ENCODE data around the gene ATG101. TPM values are rescaled to one million over a fixed set of nuclear protein-coding genes. Genes with fewer than 3 reads are reported as not detected.
A peak's percentile ranks its signal among the peaks of the same experiment; 100 is the strongest.

ATG101 gene
- total RNA-seq, 2 donors from 2014 or later, result 43.0 to 46.6 TPM

DNA sequence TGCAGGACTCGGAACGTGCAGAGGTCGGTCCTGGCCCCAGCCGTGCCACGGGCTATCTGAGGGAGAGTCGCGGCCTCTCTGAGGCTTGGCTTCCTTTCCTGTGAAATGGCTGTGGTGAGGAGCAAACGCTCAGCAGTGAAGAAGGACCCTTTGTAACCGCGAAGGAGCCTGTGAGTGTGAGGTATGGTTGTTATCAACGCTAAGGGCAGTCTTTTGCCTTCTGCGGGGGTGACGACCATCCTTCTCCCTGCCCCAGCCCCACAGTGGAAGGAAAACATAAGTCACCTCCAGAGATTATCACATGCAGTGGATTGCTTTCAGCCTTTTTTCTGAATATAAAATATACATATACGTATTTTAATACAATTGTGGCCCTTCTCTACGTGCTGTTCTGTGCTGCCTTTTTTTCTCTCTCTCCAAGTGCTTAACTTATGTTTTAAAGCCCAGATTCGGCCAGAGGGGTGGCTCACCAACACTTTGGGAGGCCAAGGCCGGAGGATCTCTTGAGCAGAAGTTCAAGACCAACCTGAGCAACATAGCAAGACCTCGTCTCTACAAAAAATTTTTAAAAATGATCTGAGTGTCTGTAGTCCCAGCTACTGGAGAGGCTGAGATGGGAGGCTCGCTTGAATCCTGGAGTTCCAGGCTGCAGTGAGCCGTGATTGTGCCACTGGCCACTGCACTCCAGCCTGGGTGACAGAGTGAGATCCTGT, 45.6 kb upstream of the ATG101 start:
- H3K27me3 ChIP-seq (replicated peaks; ENCODE audit: insufficient read depth), result no peaks in the 10 kb centered on the region
- TF ChIP-seq CTCF (IDR thresholded peaks at IDR 0.05), result peak; percentile 21

GRCh38 chr12:52024845-52025230, 44.9 kb upstream of the ATG101 start:
- H3K36me3 ChIP-seq, result no peaks in the 10 kb centered on the region
- H3K27me3 ChIP-seq (replicated peaks; ENCODE audit: insufficient read depth), result no peaks in the 10 kb centered on the region
- no peak for TF ChIP-seq CTCF (IDR thresholded peaks at IDR 0.05)
- H3K9me3 ChIP-seq, result no peaks in the 10 kb centered on the region
- peaks cover 16 to 23% of the 10 kb centered on the region in 2 donors for H3K4me1 ChIP-seq (ENCODE audit: control insufficient read depth in 1 of 2, low read depth in 2 of 2)
- H3K27ac ChIP-seq, result peak overlapping the region; percentile 83 to 88
- peak overlapping the region; percentile 73 for H3K4me3 ChIP-seq
- no peak for DNase-seq (ENCODE audit: low spot score)
- no peak for ATAC-seq (ENCODE audit: insufficient number of reproducible peaks, low FRiP score, low read depth)

More for the DNA sequence above, 45.6 kb upstream of the ATG101 start:
- Histone ChIP-seq H3K27ac (no peak overlapping the region), H3K9me3 (no peaks in the 10 kb centered on the region), H3K4me1 (ENCODE audit: control insufficient read depth in 1 of 2, low read depth in 2 of 2) (peaks cover 16 to 23% of the 10 kb centered on the region in 2 donors), H3K4me3 (peak overlapping the region; percentile 73), H3K36me3 (no peaks in the 10 kb centered on the region)
- DNase-seq (ENCODE audit: low spot score) (no peak), ATAC-seq (ENCODE audit: insufficient number of reproducible peaks, low FRiP score, low read depth) (no peak)

GRCh38 chr12:52026263-52026662, 43.5 kb upstream of the ATG101 start:
- TF ChIP-seq CTCF (IDR thresholded peaks at IDR 0.05), result no peak
- Histone ChIP-seq H3K36me3 (no peaks in the 10 kb centered on the region), H3K4me1 (ENCODE audit: control insufficient read depth in 1 of 2, low read depth in 2 of 2) (peaks cover 16 to 23% of the 10 kb centered on the region in 2 donors), H3K27me3 (replicated peaks; ENCODE audit: insufficient read depth) (no peaks in the 10 kb centered on the region), H3K27ac (peak overlapping the region in 1 of 2 donors; percentile 9), H3K9me3 (no peaks in the 10 kb centered on the region), H3K4me3 (peak overlapping the region; percentile 73)
- DNase-seq (ENCODE audit: low spot score) (no peak), ATAC-seq (ENCODE audit: insufficient number of reproducible peaks, low FRiP score, low read depth) (no peak)

DNA sequence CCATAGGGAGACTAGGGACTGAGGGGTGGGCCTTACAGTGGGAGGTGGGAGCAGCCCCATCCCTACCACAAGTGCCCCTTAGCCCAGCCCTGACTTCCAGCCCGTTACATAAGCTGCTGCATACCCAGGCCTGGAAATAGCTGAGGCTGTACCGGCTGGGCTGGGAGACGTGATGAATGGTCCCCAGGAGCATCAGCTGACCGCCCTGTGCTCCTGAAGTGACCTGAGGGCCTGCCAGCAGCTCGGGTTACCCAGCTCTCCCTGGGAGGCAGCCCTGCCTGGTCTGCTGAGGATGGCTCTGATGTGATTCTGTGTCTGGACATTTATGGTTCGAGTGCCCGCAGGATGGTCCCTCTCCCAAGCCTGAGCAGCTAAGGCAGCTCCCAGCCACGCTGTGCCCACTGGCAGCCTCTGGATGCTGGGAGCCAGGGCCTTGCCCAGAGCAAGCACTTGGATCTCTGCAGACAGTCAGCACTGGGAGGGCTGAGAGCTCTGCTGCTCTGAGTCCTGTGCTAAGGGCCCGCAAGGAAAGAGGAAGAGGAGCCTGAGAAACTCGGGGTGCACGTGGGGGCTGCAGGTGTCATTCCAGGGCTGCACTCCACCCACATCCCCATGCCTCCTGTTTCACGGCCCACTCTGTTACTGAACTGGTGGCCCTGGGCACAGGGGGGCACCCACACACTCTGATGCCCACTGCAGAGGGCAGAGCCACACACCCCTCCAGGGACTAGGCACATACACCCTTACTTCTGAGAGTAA, 42.5 kb upstream of the ATG101 start:
- Histone ChIP-seq H3K4me1 (ENCODE audit: control insufficient read depth in 1 of 2, low read depth in 2 of 2) (peaks cover 16 to 27% of the 10 kb centered on the region in 2 donors), H3K9me3 (no peaks in the 10 kb centered on the region), H3K4me3 (no peak overlapping the region), H3K27ac (no peak overlapping the region), H3K36me3 (no peaks in the 10 kb centered on the region), H3K27me3 (replicated peaks; ENCODE audit: insufficient read depth) (no peaks in the 10 kb centered on the region)
- ATAC-seq (ENCODE audit: insufficient number of reproducible peaks, low FRiP score, low read depth), result no peak
- no peak for DNase-seq (ENCODE audit: low spot score)
- TF ChIP-seq CTCF (IDR thresholded peaks at IDR 0.05), result no peak

- Histone ChIP-seq H3K36me3 (no peaks in the 10 kb centered on the region), H3K27ac (no peak overlapping the region), H3K4me3 (no peak overlapping the region), H3K4me1 (ENCODE audit: control insufficient read depth in 1 of 2, low read depth in 2 of 2) (peaks cover 15 to 28% of the 10 kb centered on the region in 2 donors), H3K9me3 (no peaks in the 10 kb centered on the region), H3K27me3 (replicated peaks; ENCODE audit: insufficient read depth) (no peaks in the 10 kb centered on the region)
- ATAC-seq (ENCODE audit: insufficient number of reproducible peaks, low FRiP score, low read depth) (no peak), DNase-seq (ENCODE audit: low spot score) (no peak)
- TF ChIP-seq CTCF (IDR thresholded peaks at IDR 0.05), result no peak
These were observed 40.1 kb upstream of the ATG101 start for GRCh38 chr12:52029685-52030084.

Measured in thoracic aorta (tissue), 2 donors.